H1 (cell line): ENCODE data around the gene UBXN4. TPM values are rescaled to one million over a fixed set of nuclear protein-coding genes. Genes with fewer than 3 reads are reported as not detected.
"Not testable (repeated sequence)": the region's sequence is repeated elsewhere in the genome, so short reads cannot be mapped to it uniquely, and the experiment has no call there.

ENCODE experiments used
- CTCF ChIA-PET: fragments of 300-600 bp; sonication (Branson Sonifier 250); formaldehyde crosslinking; loops from one replicate; lab custom pipeline; 2021; ENCODE audit not compliant: partially characterized antibody; lab: Charles Lee
- POLR2A ChIA-PET: fragments of 300-600 bp; sonication (Branson Sonifier 250); formaldehyde crosslinking; loops from one replicate; lab custom pipeline; 2021; ENCODE audit warnings: inconsistent platforms; ENCODE audit not compliant: partially characterized antibody; lab: Charles Lee
- DNase-seq, 2 experiments: peaks; one replicate each; pipeline versions ENCODE4 v3.0.0 to v3.0.0-alpha.2; 2010 to 2022; ENCODE audit warnings: low spot score in 2 of 2, low read depth in 1 of 2, mixed read lengths in 1 of 2
- FAIRE-seq: peaks from 2 replicates; lab custom pipeline; 2011; peaks lifted over from hg19 to GRCh38; lab: Jason Lieb, UNC
- H2AFZ ChIP-seq: 2 replicates; pipeline ENCODE4 v1.8.1; 2012; ENCODE audit warnings: low read length, inconsistent platforms
- H2AK5ac ChIP-seq: 2 replicates; pipeline ENCODE4 v1.6.1; 2013; ENCODE audit warnings: low read depth, low read length
- H2BK120ac ChIP-seq: replicated peaks from 2 replicates; pipeline ENCODE3; 2013; ENCODE audit warnings: low read depth, low read length, inconsistent platforms
- H2BK12ac ChIP-seq: 2 replicates; pipeline ENCODE4 v1.6.1; 2013; ENCODE audit warnings: low read depth, low read length
- H2BK15ac ChIP-seq: 2 replicates; pipeline ENCODE4 v1.6.1; 2013; ENCODE audit warnings: low read length
- H2BK20ac ChIP-seq: 2 replicates; pipeline ENCODE4 v1.6.1; 2013; ENCODE audit warnings: low read length
- H2BK5ac ChIP-seq: 2 replicates; pipeline ENCODE4 v1.6.1; 2013; ENCODE audit warnings: low read depth, low read length
- H3K14ac ChIP-seq: 2 replicates; pipeline ENCODE4 v1.6.1; 2013; ENCODE audit warnings: inconsistent platforms; ENCODE audit not compliant: insufficient read length
- H3K18ac ChIP-seq: 2 replicates; pipeline ENCODE4 v1.6.1; 2013; ENCODE audit warnings: low read length; ENCODE audit errors: extremely low read depth
- H3K23ac ChIP-seq: 2 replicates; pipeline ENCODE4 v1.6.1; 2013; ENCODE audit warnings: inconsistent platforms; ENCODE audit not compliant: insufficient read length
- H3K23me2 ChIP-seq: 2 replicates; pipeline ENCODE4 v1.6.1; 2013; ENCODE audit warnings: low read depth, low read length
- H3K27ac ChIP-seq: 2 replicates; pipeline ENCODE4 v1.6.1; 2011; ENCODE audit warnings: low read depth, low read length, inconsistent platforms
- H3K27me3 ChIP-seq, 4 experiments: replicated peaks in 1 of 4; 1 replicate in 1 of 4; 2 replicates in 3 of 4; pipeline versions ENCODE4 v1.6.1 to v1.8.1; 2011 to 2013; ENCODE audit warnings: low read length in 3 of 4, mild to moderate bottlenecking in 3 of 4, inconsistent platforms in 2 of 4, mixed read lengths in 2 of 4, moderate library complexity in 1 of 4; ENCODE audit not compliant: control insufficient read depth in 3 of 4, insufficient read depth in 3 of 4; ENCODE audit errors: extremely low read depth in 1 of 4
- H3K36me3 ChIP-seq, 4 experiments: 2 replicates each; pipeline versions ENCODE4 v1.6.1 to v1.8.1; 2011 to 2013; ENCODE audit warnings: mild to moderate bottlenecking in 4 of 4, low read length in 3 of 4, moderate library complexity in 2 of 4, control low read depth in 1 of 4, inconsistent platforms in 1 of 4; ENCODE audit not compliant: insufficient read depth in 4 of 4, control insufficient read depth in 2 of 4
- H3K4ac ChIP-seq: replicated peaks from 2 replicates; pipeline ENCODE3; 2013; ENCODE audit warnings: low read length, low read depth, mixed read lengths, inconsistent platforms; ENCODE audit not compliant: insufficient read length
- H3K4me1 ChIP-seq, 4 experiments: replicated peaks in 1 of 4; 1 replicate in 1 of 4; 2 replicates in 3 of 4; pipeline versions ENCODE4 v1.6.1 to v1.8.1; 2011 to 2013; ENCODE audit warnings: low read length in 3 of 4, inconsistent platforms in 2 of 4, mixed read lengths in 1 of 4; ENCODE audit not compliant: insufficient read depth in 4 of 4, control insufficient read depth in 3 of 4
- H3K4me2 ChIP-seq, 2 experiments: 2 replicates each; pipeline versions ENCODE4 v1.6.1 to v1.8.1; 2011 to 2013; ENCODE audit warnings: low read depth in 2 of 2, low read length in 2 of 2, control low read depth in 1 of 2, inconsistent platforms in 1 of 2, mild to moderate bottlenecking in 1 of 2; ENCODE audit not compliant: insufficient read depth in 1 of 2
- H3K4me3 ChIP-seq, 4 experiments: fragments of 200-600, 300-600 bp in 1 of 4; sonication (generic), shearing (Covaris generic), sonication (Bioruptor Twin) in 1 of 4; 2 replicates each; pipeline versions ENCODE4 v1.5.1 to v1.8.1; 2011 to 2016; ENCODE audit warnings: low read length in 4 of 4, low read depth in 3 of 4, control low read depth in 2 of 4, inconsistent platforms in 2 of 4, mild to moderate bottlenecking in 2 of 4, mixed read lengths in 1 of 4, moderate library complexity in 1 of 4; ENCODE audit not compliant: insufficient read depth in 2 of 4; ENCODE audit errors: extremely low read depth in 1 of 4
- H3K56ac ChIP-seq: replicated peaks from 2 replicates; pipeline ENCODE3; 2013; ENCODE audit warnings: low read depth, mild to moderate bottlenecking, mixed read lengths, low read length, inconsistent platforms; ENCODE audit not compliant: insufficient read length
- H3K79me1 ChIP-seq: 2 replicates; pipeline ENCODE4 v1.6.1; 2013; ENCODE audit warnings: low read depth, low read length, control low read depth
- H3K79me2 ChIP-seq, 2 experiments: 2 replicates each; pipeline versions ENCODE4 v1.6.1 to v1.8.1; 2012 to 2013; ENCODE audit warnings: low read length in 2 of 2, mild to moderate bottlenecking in 2 of 2, inconsistent platforms in 1 of 2; ENCODE audit not compliant: insufficient read depth in 2 of 2, control insufficient read depth in 1 of 2
- H3K9ac ChIP-seq, 4 experiments: replicated peaks in 1 of 4; 1 replicate in 1 of 4; 2 replicates in 3 of 4; pipeline versions ENCODE4 v1.6.1 to v1.8.1; 2011 to 2013; ENCODE audit warnings: low read depth in 3 of 4, low read length in 3 of 4, control low read depth in 2 of 4, mild to moderate bottlenecking in 2 of 4, moderate library complexity in 2 of 4, inconsistent platforms in 1 of 4; ENCODE audit errors: extremely low read depth in 1 of 4
- H3K9me3 ChIP-seq, 2 experiments: 2 replicates each; pipeline versions ENCODE4 v1.6.1 to v1.8.1; 2012 to 2013; ENCODE audit warnings: mild to moderate bottlenecking in 2 of 2, moderate library complexity in 2 of 2, control low read depth in 1 of 2, inconsistent platforms in 1 of 2, low read depth in 1 of 2, low read length in 1 of 2, mixed read lengths in 1 of 2; ENCODE audit not compliant: insufficient read depth in 2 of 2
- H4K20me1 ChIP-seq, 2 experiments: replicated peaks in 1 of 2; 2 replicates each; pipeline versions ENCODE3 to v1.8.1; 2011 to 2013; ENCODE audit warnings: inconsistent platforms in 2 of 2, low read length in 2 of 2, mild to moderate bottlenecking in 1 of 2; ENCODE audit not compliant: insufficient read depth in 2 of 2, control insufficient read depth in 1 of 2
- H4K5ac ChIP-seq: 2 replicates; pipeline ENCODE4 v1.6.1; 2013; ENCODE audit warnings: low read length, low read depth, mixed read lengths, inconsistent platforms; ENCODE audit not compliant: insufficient read length
- H4K8ac ChIP-seq: 2 replicates; pipeline ENCODE4 v1.8.0; 2013; ENCODE audit warnings: mild to moderate bottlenecking, moderate library complexity, low read length, inconsistent platforms; ENCODE audit not compliant: insufficient read depth; ENCODE audit errors: extremely low read depth
- H4K91ac ChIP-seq: replicated peaks from 2 replicates; pipeline ENCODE3; 2013; ENCODE audit warnings: low read length, mixed read lengths, inconsistent platforms; ENCODE audit not compliant: insufficient read length
- WGBS, 2 experiments: shearing (Covaris generic) in 1 of 2; methylation state at CpG; one replicate each; pipeline versions ENCODE4 v1.1.6 to v1.1.7; 2013 to 2015; ENCODE audit warnings: low lambda C conversion rate in 2 of 2, mixed read lengths in 2 of 2, inconsistent platforms in 1 of 2, low coverage in 1 of 2, missing lambda C conversion rate in 1 of 2; ENCODE audit not compliant: insufficient replicate concordance in 2 of 2, insufficient coverage in 1 of 2, insufficient read length in 1 of 2; ENCODE audit errors: extremely low coverage in 1 of 2, missing lambda C conversion rate in 1 of 2; 5-methylcytosine and 5-hydroxymethylcytosine counted together
- polyA plus RNA-seq, 7 experiments: library from polyadenylated mRNA; depleted of rRNA in 3 of 7; stranded (reverse) in 5 of 7; unstranded in 2 of 7; fragments of >200 nt in 5 of 7; fragments of 200-250 nt in 2 of 7; gene quantifications; 1 replicate in 5 of 7; 2 replicates in 1 of 7; 4 replicates in 1 of 7; pipeline versions ENCODE4 v1.2.1 to v1.2.3, GENCODE V29; 2011 to 2013; ENCODE audit warnings: missing spikeins in 2 of 7, mixed read lengths in 2 of 7
- total RNA-seq: library from RNA; stranded (reverse); fragmentation: NEBNext Ultra II Directional; extraction: Animal tissue kit (Norgen Biotek cat#: 25700); gene quantifications from 2 replicates; pipeline ENCODE4 v1.2.1, GENCODE V29; 2021

UBXN4 gene
- total and polyA plus RNA-seq, 2 of the 8 experiments (the other 6 are each of a cell fraction or from before 2014, with no cell fraction given) = 20.1 to 64.2 TPM

GRCh38 chr2:135704075-135704474 lies 37.6 kb upstream of the UBXN4 start:
- FAIRE-seq, H3K4ac ChIP-seq, H3K4me2 ChIP-seq, H3K23ac ChIP-seq, H3K56ac ChIP-seq, H3K27me3 ChIP-seq, DNase-seq, H4K91ac ChIP-seq, H3K79me1 ChIP-seq, H3K4me1 ChIP-seq, H2BK20ac ChIP-seq, H2AK5ac ChIP-seq, H3K9me3 ChIP-seq, H2BK15ac ChIP-seq, H4K5ac ChIP-seq, H3K79me2 ChIP-seq, H3K36me3 ChIP-seq, H2AFZ ChIP-seq, H3K18ac ChIP-seq, H3K4me3 ChIP-seq, H2BK12ac ChIP-seq, H3K9ac ChIP-seq, POLR2A ChIA-PET, H4K8ac ChIP-seq, H3K14ac ChIP-seq, H3K27ac ChIP-seq, H3K23me2 ChIP-seq, H2BK5ac ChIP-seq, H2BK120ac ChIP-seq, H4K20me1 ChIP-seq: not testable (repeated sequence)
- CTCF ChIA-PET = interaction anchor here (1.2 to 1.5 kb wide), 2 partner anchors 23 to 700 kb away, joined by 3 to 4 read pairs; no protein-coding TSS in a partner anchor
- WGBS, 2 experiments = 94% methylated on average over 5 of the region's 5 CpGs; no CpG with 5 or more reads in 1 of the 2 experiments
